Adrenal gland (tissue), 5 donors: ENCODE results near the gene PDXDC1.

ENCODE experiments used
- POLR2A ChIP-seq, 2 donors: fragments of 450-650 bp; IDR thresholded peaks; one replicate each; pipeline ENCODE4 v1.6.1; 2017; ENCODE audit warnings: antibody characterized with exemption in 2 of 2, mild to moderate bottlenecking in 2 of 2, moderate library complexity in 1 of 2
- TF ChIP-seq, protein P1 (sequence below), 6 experiments: fragments of 450-650 bp in 4 of 6; fragments of 200-600 bp in 2 of 6; sonication (generic) in 1 of 6; IDR thresholded peaks; 1 replicate in 5 of 6; 2 replicates in 1 of 6; pipeline versions ENCODE4 v1.5.1 to v1.8.0; 2016 to 2021; ENCODE audit warnings: antibody characterized with exemption in 6 of 6, mild to moderate bottlenecking in 2 of 6, moderate library complexity in 1 of 6
- donor health status: DM: no; HTN: no; CAD: no.

DNA sequence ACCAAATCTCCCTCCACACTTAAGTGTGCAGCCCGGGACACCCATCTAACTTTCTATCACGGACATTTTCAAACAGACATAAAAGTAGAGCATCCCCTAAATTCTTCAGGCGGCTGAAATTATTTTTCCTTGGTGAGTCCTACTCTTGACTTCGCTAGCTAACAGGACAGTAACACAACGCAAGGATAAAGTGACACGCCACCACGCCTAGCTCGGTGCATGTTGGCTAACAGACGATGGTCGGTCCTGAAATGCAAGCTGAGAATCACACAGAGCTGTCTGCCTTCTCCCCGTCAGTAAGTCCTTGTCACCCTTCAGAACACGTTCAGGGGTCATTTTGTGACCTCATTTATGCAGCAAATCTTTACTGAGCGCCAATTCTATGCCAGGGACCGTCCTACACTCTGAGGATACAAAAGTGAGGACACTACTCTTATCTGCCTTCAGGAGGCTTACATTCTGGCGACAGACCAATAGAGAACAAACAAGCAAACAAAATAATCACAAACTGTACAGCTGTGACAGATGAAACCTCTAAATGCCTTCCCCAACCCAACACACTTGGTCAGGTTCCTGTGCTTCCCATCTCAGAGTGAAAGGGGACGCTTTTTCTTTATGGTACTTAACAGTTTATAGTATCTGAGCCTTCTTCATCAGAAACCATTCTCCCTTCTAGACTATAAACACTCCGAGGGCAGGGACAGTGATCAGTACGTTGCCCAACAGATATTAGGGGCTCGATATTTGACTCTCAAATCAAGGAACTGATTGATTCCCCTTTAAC, 79.7 kb downstream of the PDXDC1 start:
- TF ChIP-seq, protein P1, sequence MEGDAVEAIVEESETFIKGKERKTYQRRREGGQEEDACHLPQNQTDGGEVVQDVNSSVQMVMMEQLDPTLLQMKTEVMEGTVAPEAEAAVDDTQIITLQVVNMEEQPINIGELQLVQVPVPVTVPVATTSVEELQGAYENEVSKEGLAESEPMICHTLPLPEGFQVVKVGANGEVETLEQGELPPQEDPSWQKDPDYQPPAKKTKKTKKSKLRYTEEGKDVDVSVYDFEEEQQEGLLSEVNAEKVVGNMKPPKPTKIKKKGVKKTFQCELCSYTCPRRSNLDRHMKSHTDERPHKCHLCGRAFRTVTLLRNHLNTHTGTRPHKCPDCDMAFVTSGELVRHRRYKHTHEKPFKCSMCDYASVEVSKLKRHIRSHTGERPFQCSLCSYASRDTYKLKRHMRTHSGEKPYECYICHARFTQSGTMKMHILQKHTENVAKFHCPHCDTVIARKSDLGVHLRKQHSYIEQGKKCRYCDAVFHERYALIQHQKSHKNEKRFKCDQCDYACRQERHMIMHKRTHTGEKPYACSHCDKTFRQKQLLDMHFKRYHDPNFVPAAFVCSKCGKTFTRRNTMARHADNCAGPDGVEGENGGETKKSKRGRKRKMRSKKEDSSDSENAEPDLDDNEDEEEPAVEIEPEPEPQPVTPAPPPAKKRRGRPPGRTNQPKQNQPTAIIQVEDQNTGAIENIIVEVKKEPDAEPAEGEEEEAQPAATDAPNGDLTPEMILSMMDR (IDR thresholded peaks at IDR 0.05): no peak
- TF ChIP-seq POLR2A (IDR thresholded peaks at IDR 0.05): no peak
